GM23338 (cell line): Measurements from ENCODE around the gene ZNF783. TPM values are rescaled to one million over a fixed set of nuclear protein-coding genes. Genes with fewer than 3 reads are reported as not detected.

ENCODE experiments used
- ATAC-seq: fragments of 200-7000 bp; cut with Tn5 transposase; 3 replicates; pipeline ENCODE4 v1.9.1; 2020
- DNase-seq: peaks from one replicate; pipeline ENCODE4 v3.0.0-alpha.2; 2015; ENCODE audit warnings: low spot score
- H2AFZ ChIP-seq: fragments of 200-600 bp; sonication (generic); 2 replicates; pipeline ENCODE4 v1.8.0; 2016; ENCODE audit warnings: antibody characterized with exemption, mild to moderate bottlenecking, moderate library complexity
- H3F3A ChIP-seq: fragments of 200-600 bp; sonication (generic); replicated peaks from 2 replicates; pipeline ENCODE4 v1.8.0; 2017; ENCODE audit warnings: antibody characterized with exemption, mixed run types, low read depth
- H3K27ac ChIP-seq: fragments of 200-600 bp; sonication (generic); 2 replicates; pipeline ENCODE4 v1.6.1; 2016; ENCODE audit warnings: low read depth
- H3K27me3 ChIP-seq: fragments of 200-600 bp; sonication (generic); 2 replicates; pipeline ENCODE4 v1.8.0; 2016; ENCODE audit warnings: mild to moderate bottlenecking, mixed run types, moderate library complexity; ENCODE audit not compliant: insufficient read depth
- H3K36me3 ChIP-seq: fragments of 200-600 bp; sonication (generic); 2 replicates; pipeline ENCODE4 v1.8.0; 2016; ENCODE audit warnings: mild to moderate bottlenecking; ENCODE audit not compliant: insufficient read depth
- H3K4me1 ChIP-seq: fragments of 200-600 bp; sonication (generic); 2 replicates; pipeline ENCODE4 v1.8.0; 2016; ENCODE audit warnings: mild to moderate bottlenecking, moderate library complexity; ENCODE audit not compliant: insufficient read depth
- H3K4me2 ChIP-seq: fragments of 200-600 bp; sonication (generic); 2 replicates; pipeline ENCODE4 v1.7.1; 2017; ENCODE audit warnings: mixed run types
- H3K4me3 ChIP-seq: fragments of 200-600 bp; sonication (generic); 2 replicates; pipeline ENCODE4 v1.6.1; 2016; ENCODE audit warnings: mixed run types
- H3K79me2 ChIP-seq: fragments of 200-600 bp; sonication (generic); replicated peaks from 2 replicates; pipeline ENCODE4 v1.8.0; 2017; ENCODE audit warnings: mild to moderate bottlenecking; ENCODE audit not compliant: insufficient read depth
- H3K9me2 ChIP-seq: fragments of 200-600 bp; sonication (generic); 2 replicates; pipeline ENCODE4 v1.8.0; 2017; ENCODE audit not compliant: insufficient read depth
- H4K20me1 ChIP-seq: fragments of 200-600 bp; sonication (generic); replicated peaks from 2 replicates; pipeline ENCODE4 v1.8.0; 2017; ENCODE audit warnings: mild to moderate bottlenecking; ENCODE audit not compliant: insufficient read depth
- H3K27ac Mint-ChIP-seq: 2 replicates; pipeline ENCODE4 v1.8.0; 2020; ENCODE audit warnings: inconsistent platforms, mild to moderate bottlenecking, moderate library complexity, mixed read lengths
- H3K27me3 Mint-ChIP-seq: 3 replicates; pipeline ENCODE4 v1.8.0; 2022; ENCODE audit warnings: low read depth, mild to moderate bottlenecking, moderate library complexity, mixed read lengths, inconsistent platforms; ENCODE audit not compliant: insufficient read depth, poor library complexity
- H3K36me3 Mint-ChIP-seq: 3 replicates; pipeline ENCODE4 v1.8.0; 2021; ENCODE audit warnings: low read depth, mild to moderate bottlenecking, inconsistent platforms, moderate library complexity, mixed read lengths
- H3K4me1 Mint-ChIP-seq: 3 replicates; pipeline ENCODE4 v1.8.0; 2020; ENCODE audit warnings: mild to moderate bottlenecking, inconsistent platforms, mixed read lengths
- H3K4me3 Mint-ChIP-seq: 3 replicates; pipeline ENCODE4 v1.8.0; 2021; ENCODE audit warnings: moderate library complexity, mild to moderate bottlenecking, inconsistent platforms, mixed read lengths
- H3K9me3 Mint-ChIP-seq: 3 replicates; pipeline ENCODE4 v1.8.0; 2020; ENCODE audit warnings: moderate library complexity, mild to moderate bottlenecking, inconsistent platforms, mixed read lengths
- CREB1 ChIP-seq: fragments of 250-450 bp; sonication (Bioruptor Pico); IDR thresholded peaks from 2 replicates; pipeline ENCODE4 v1.5.0; 2020; ENCODE audit warnings: low read depth, mild to moderate bottlenecking, moderate library complexity
- EZH2 ChIP-seq: fragments of 200-600 bp; sonication (generic); IDR thresholded peaks from one replicate; pipeline ENCODE4 v1.8.0; 2017; ENCODE audit warnings: antibody characterized with exemption, mild to moderate bottlenecking, low read depth; ENCODE audit not compliant: unreplicated experiment
- EZH2phosphoT487 ChIP-seq: fragments of 200-600 bp; sonication (generic); IDR thresholded peaks from one replicate; pipeline ENCODE4 v1.8.1; 2018; ENCODE audit warnings: antibody characterized with exemption; ENCODE audit not compliant: unreplicated experiment
- JUNB ChIP-seq: IDR thresholded peaks from one replicate; pipeline ENCODE4 v1.6.1; 2016; ENCODE audit warnings: antibody characterized with exemption; ENCODE audit not compliant: unreplicated experiment
- NANOG ChIP-seq: IDR thresholded peaks from 2 replicates; pipeline ENCODE4 v1.6.1; 2016; ENCODE audit warnings: antibody characterized with exemption, borderline replicate concordance
- POLR2AphosphoS5 ChIP-seq: IDR thresholded peaks from 2 replicates; pipeline ENCODE4 v1.6.1; 2016; ENCODE audit warnings: antibody characterized with exemption, low read depth
- STAT1 ChIP-seq: IDR thresholded peaks from one replicate; pipeline ENCODE4 v1.6.1; 2016; ENCODE audit warnings: antibody characterized with exemption; ENCODE audit not compliant: unreplicated experiment
- ZNF114 ChIP-seq: fragments of 250-450 bp; sonication (Bioruptor Pico); IDR thresholded peaks from 2 replicates; pipeline ENCODE4 v1.5.0; 2020; ENCODE audit warnings: mild to moderate bottlenecking, moderate library complexity
- ZNF331 ChIP-seq: fragments of 250-450 bp; sonication (Bioruptor Pico); IDR thresholded peaks from 2 replicates; pipeline ENCODE4 v1.5.0; 2020; ENCODE audit warnings: low read depth, mild to moderate bottlenecking, moderate library complexity
- polyA plus RNA-seq: library from polyadenylated mRNA; unstranded; fragments of >200 nt; fragmentation: Nextera tagmentation; extraction: Ambion mirVana; gene quantifications from 2 replicates; pipeline ENCODE4 v1.2.1, GENCODE V29; 2016
- total RNA-seq: library from RNA; depleted of rRNA; stranded (reverse); fragments of >200 nt; shearing (Covaris generic); gene quantifications from 2 replicates; pipeline ENCODE4 v1.2.3, GENCODE V29; 2014
- TF ChIP-seq, protein P1 (sequence below): IDR thresholded peaks from one replicate; pipeline ENCODE4 v1.6.1; 2018; ENCODE audit warnings: antibody characterized with exemption; ENCODE audit not compliant: unreplicated experiment
- TF ChIP-seq, protein P2 (sequence below), 2 experiments: fragments of 200-600 bp in 1 of 2; sonication (generic) in 1 of 2; conservative IDR thresholded peaks; 2 replicates each; pipeline versions ENCODE4 v1.5.1 to v1.6.1; 2016 to 2017; ENCODE audit warnings: antibody characterized with exemption in 2 of 2, low read depth in 2 of 2, mild to moderate bottlenecking in 2 of 2, moderate library complexity in 1 of 2
- TF ChIP-seq, protein P3 (sequence below): IDR thresholded peaks from 2 replicates; pipeline ENCODE4 v1.6.1; 2016; ENCODE audit warnings: antibody characterized with exemption
- TF ChIP-seq, protein P4 (sequence below): fragments of 250-450 bp; sonication (Bioruptor Pico); IDR thresholded peaks from 2 replicates; pipeline ENCODE4 v1.5.0; 2020; ENCODE audit warnings: mild to moderate bottlenecking, moderate library complexity

The ZNF783 gene
- total and polyA plus RNA-seq, 2 experiments from 2014 or later, result 2.1 to 9.0 TPM

DNA sequence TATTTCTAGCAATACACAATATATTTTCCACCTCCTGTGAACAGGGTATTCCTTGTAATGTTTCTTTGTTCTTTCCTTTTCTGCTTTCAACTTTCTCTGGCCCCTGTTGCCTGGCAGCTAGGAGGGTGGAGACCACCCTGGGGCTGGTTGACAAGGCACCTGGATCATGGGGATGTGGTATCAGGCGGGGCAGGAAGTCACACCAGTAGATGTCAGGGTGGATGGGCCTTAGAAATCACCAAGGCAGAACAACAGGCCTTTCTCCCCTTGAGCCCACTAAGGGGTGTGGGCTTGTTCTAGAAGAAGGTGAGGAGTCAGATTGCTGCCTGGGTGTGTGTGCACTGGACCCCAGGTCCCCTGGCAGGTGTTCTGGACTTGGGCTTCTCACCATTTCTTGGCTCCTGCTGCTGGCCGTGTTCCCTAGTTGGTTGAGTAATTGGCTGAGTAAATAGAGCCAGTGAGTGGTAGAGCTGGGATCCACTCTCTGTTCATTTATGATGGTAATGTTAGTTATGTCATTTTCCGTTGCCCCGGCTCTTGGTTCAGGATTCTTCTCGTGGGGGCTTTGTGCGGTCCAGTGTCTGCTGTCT lies 24.9 kb downstream of the ZNF783 start:
- no peak for ATAC-seq
- Histone ChIP-seq H3K36me3 (no peaks in the 10 kb centered on the region), H3F3A (0 out of 2 replicates have a peak, but pooled peaks cover 10% of the 10 kb centered on the region), H4K20me1 (no peaks in the 10 kb centered on the region), H3K4me3 (no peak overlapping the region), H3K4me1 (peaks cover 3% of the 10 kb centered on the region), H3K79me2 (no peaks in the 10 kb centered on the region), H2AFZ (no peak overlapping the region), H3K9me2 (no peaks in the 10 kb centered on the region), H3K27ac (no peak overlapping the region), H3K27me3 (peaks cover 5% of the 10 kb centered on the region; the same call in 1 of the 2 replicates), H3K4me2 (no peak overlapping the region)
- TF ChIP-seq POLR2AphosphoS5 (no peak), ZNF331 (CRISPR knock-in tag) (no peak), STAT1 (no peak), EZH2phosphoT487 (no peak), ZNF114 (CRISPR knock-in tag) (no peak), JUNB (no peak), CREB1 (no peak), NANOG (no peak), EZH2 (no peak)
- TF ChIP-seq, protein P1, sequence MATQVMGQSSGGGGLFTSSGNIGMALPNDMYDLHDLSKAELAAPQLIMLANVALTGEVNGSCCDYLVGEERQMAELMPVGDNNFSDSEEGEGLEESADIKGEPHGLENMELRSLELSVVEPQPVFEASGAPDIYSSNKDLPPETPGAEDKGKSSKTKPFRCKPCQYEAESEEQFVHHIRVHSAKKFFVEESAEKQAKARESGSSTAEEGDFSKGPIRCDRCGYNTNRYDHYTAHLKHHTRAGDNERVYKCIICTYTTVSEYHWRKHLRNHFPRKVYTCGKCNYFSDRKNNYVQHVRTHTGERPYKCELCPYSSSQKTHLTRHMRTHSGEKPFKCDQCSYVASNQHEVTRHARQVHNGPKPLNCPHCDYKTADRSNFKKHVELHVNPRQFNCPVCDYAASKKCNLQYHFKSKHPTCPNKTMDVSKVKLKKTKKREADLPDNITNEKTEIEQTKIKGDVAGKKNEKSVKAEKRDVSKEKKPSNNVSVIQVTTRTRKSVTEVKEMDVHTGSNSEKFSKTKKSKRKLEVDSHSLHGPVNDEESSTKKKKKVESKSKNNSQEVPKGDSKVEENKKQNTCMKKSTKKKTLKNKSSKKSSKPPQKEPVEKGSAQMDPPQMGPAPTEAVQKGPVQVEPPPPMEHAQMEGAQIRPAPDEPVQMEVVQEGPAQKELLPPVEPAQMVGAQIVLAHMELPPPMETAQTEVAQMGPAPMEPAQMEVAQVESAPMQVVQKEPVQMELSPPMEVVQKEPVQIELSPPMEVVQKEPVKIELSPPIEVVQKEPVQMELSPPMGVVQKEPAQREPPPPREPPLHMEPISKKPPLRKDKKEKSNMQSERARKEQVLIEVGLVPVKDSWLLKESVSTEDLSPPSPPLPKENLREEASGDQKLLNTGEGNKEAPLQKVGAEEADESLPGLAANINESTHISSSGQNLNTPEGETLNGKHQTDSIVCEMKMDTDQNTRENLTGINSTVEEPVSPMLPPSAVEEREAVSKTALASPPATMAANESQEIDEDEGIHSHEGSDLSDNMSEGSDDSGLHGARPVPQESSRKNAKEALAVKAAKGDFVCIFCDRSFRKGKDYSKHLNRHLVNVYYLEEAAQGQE, result no peak
- TF ChIP-seq, protein P2, sequence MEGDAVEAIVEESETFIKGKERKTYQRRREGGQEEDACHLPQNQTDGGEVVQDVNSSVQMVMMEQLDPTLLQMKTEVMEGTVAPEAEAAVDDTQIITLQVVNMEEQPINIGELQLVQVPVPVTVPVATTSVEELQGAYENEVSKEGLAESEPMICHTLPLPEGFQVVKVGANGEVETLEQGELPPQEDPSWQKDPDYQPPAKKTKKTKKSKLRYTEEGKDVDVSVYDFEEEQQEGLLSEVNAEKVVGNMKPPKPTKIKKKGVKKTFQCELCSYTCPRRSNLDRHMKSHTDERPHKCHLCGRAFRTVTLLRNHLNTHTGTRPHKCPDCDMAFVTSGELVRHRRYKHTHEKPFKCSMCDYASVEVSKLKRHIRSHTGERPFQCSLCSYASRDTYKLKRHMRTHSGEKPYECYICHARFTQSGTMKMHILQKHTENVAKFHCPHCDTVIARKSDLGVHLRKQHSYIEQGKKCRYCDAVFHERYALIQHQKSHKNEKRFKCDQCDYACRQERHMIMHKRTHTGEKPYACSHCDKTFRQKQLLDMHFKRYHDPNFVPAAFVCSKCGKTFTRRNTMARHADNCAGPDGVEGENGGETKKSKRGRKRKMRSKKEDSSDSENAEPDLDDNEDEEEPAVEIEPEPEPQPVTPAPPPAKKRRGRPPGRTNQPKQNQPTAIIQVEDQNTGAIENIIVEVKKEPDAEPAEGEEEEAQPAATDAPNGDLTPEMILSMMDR (conservative IDR thresholded peaks at IDR 0.05; ENCODE audit: low read depth in 2 of 2), result no peak
- TF ChIP-seq, protein P3, sequence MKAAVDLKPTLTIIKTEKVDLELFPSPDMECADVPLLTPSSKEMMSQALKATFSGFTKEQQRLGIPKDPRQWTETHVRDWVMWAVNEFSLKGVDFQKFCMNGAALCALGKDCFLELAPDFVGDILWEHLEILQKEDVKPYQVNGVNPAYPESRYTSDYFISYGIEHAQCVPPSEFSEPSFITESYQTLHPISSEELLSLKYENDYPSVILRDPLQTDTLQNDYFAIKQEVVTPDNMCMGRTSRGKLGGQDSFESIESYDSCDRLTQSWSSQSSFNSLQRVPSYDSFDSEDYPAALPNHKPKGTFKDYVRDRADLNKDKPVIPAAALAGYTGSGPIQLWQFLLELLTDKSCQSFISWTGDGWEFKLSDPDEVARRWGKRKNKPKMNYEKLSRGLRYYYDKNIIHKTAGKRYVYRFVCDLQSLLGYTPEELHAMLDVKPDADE, result no peak
- TF ChIP-seq, protein P4, sequence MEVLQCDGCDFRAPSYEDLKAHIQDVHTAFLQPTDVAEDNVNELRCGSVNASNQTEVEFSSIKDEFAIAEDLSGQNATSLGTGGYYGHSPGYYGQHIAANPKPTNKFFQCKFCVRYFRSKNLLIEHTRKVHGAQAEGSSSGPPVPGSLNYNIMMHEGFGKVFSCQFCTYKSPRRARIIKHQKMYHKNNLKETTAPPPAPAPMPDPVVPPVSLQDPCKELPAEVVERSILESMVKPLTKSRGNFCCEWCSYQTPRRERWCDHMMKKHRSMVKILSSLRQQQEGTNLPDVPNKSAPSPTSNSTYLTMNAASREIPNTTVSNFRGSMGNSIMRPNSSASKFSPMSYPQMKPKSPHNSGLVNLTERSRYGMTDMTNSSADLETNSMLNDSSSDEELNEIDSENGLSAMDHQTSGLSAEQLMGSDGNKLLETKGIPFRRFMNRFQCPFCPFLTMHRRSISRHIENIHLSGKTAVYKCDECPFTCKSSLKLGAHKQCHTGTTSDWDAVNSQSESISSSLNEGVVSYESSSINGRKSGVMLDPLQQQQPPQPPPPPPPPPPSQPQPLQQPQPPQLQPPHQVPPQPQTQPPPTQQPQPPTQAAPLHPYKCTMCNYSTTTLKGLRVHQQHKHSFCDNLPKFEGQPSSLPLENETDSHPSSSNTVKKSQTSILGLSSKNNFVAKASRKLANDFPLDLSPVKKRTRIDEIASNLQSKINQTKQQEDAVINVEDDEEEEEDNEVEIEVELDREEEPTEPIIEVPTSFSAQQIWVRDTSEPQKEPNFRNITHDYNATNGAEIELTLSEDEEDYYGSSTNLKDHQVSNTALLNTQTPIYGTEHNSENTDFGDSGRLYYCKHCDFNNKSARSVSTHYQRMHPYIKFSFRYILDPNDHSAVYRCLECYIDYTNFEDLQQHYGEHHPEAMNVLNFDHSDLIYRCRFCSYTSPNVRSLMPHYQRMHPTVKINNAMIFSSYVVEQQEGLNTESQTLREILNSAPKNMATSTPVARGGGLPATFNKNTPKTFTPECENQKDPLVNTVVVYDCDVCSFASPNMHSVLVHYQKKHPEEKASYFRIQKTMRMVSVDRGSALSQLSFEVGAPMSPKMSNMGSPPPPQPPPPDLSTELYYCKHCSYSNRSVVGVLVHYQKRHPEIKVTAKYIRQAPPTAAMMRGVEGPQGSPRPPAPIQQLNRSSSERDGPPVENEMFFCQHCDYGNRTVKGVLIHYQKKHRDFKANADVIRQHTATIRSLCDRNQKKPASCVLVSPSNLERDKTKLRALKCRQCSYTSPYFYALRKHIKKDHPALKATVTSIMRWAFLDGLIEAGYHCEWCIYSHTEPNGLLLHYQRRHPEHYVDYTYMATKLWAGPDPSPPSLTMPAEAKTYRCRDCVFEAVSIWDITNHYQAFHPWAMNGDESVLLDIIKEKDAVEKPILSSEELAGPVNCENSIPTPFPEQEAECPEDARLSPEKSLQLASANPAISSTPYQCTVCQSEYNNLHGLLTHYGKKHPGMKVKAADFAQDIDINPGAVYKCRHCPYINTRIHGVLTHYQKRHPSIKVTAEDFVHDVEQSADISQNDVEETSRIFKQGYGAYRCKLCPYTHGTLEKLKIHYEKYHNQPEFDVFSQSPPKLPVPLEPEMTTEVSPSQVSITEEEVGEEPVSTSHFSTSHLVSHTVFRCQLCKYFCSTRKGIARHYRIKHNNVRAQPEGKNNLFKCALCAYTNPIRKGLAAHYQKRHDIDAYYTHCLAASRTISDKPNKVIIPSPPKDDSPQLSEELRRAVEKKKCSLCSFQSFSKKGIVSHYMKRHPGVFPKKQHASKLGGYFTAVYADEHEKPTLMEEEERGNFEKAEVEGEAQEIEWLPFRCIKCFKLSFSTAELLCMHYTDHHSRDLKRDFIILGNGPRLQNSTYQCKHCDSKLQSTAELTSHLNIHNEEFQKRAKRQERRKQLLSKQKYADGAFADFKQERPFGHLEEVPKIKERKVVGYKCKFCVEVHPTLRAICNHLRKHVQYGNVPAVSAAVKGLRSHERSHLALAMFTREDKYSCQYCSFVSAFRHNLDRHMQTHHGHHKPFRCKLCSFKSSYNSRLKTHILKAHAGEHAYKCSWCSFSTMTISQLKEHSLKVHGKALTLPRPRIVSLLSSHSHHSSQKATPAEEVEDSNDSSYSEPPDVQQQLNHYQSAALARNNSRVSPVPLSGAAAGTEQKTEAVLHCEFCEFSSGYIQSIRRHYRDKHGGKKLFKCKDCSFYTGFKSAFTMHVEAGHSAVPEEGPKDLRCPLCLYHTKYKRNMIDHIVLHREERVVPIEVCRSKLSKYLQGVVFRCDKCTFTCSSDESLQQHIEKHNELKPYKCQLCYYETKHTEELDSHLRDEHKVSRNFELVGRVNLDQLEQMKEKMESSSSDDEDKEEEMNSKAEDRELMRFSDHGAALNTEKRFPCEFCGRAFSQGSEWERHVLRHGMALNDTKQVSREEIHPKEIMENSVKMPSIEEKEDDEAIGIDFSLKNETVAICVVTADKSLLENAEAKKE (CRISPR knock-in tag), result no peak
- no peak overlapping the region for H3K4me3 Mint-ChIP-seq
- H3K9me3 Mint-ChIP-seq, result no peaks in the 10 kb centered on the region
- peaks cover 6% of the 10 kb centered on the region; the same call in 1 of the 3 replicates for H3K36me3 Mint-ChIP-seq
- H3K27me3 Mint-ChIP-seq, result peaks cover 10% of the 10 kb centered on the region
- H3K27ac Mint-ChIP-seq, result no peak overlapping the region; the same call in 1 of the 2 replicates
- DNase-seq, result no peak
- peaks cover 28% of the 10 kb centered on the region for H3K4me1 Mint-ChIP-seq
